NCI-H2227 (cell line): ENCODE results near the gene ZNF425.
"Not testable (repeated sequence)": the region's sequence is repeated elsewhere in the genome, so short reads cannot be mapped to it uniquely, and the experiment has no call there.

Experiments
- DNase-seq: peaks from one replicate; lab custom pipeline; 2025; ENCODE audit not compliant: unreplicated experiment; lab: John Stamatoyannopoulos, UW

Gene ZNF425

GRCh38 chr7:149074116-149074885, 51.8 kb downstream of the ZNF425 start:
- no peak for DNase-seq

DNA sequence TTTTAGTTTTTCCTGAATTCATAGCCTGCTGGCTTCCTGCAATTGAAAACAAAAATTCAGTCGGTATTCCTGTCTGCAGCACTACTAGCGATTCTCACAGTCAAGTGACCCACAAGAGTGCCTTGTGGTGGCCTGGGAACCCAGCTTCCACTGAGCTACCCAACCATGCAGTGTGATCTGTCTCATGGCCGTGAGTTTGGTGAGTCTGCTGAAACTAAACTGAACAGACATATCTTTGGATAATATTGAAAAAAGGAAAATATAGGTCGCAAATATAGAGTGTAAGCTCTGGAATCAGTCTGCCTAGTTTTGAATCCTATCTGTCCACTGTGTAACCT, 53.7 kb downstream of the ZNF425 start:
- DNase-seq = no peak

DNA sequence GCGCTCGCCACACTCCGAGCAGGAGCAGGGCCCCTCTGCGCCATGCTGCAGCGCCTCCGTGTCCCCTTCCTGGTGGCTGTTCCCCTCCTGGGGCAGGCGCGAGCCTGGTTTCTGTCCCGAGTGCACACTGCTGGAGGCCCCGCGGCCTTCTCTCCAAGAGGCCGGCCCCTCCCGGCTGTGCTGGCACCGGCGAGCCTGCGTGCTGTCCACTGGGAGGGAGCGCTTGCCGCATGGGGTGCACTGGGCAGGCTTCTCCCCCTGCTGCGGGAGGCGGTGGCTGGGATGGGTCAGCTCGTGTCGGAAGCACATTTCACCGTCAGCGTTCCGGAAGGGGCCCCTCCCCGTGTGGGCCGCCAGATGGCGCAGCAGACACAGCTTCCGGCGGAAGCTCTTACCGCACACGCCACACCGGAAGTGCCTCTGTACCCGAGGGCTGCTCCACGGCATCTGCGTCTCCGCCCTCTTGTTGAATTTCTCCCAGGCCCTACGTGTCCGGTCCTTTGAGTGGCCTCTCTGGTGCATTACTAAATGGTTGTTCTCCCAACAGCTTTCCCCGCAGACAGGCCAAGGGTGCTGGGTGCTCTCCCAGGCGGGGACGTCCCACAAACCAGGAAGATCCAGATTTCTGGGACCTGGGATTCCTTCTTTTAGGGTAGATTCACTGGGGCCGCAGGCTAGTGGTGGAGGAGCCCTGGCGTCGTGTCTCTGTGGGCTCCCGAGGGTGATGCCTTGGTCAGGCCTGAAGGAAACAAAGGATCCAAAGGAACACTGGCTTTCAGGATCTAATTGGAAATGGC, 54.3 kb downstream of the ZNF425 start:
- DNase-seq = no peak

- no peak for DNase-seq
Observed at GRCh38 chr7:149071182-149071635, 54.9 kb downstream of the ZNF425 start.

DNA sequence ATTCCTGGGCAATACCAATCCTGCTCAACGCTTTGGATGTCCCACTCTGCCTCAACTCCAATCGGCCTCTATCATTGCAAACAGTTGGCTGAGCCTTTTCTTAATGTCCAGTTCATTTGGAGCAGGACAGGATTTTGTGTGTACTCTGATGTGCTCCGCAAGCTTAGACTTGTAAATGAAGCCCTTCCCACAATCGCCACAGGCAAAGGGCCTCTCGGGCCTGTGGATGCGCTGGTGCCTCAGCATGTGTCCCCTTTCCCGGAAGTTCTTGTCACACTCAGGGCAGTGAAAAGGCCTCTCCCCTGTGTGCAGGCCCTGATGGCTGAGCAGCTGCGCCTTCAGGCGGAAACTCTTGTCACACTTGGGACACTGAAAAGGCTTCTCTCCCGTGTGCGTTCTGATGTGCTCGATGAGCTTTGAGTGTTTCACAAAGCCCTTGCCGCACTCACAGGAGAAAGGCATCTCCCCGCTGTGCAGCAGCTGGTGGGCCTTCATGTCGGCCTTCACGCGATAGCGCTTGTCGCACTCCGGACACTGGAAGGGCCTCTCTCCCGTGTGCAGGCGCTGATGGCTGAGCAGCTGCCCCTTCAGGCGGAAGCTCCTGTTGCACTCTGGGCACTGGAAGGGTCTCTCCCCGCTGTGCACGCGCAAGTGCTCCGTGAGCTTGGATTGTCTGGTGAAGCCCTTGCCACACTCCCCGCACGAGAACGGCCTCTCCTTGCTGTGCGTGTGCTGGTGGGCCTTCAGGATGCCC, 55.6 kb downstream of the ZNF425 start:
- DNase-seq = no peak

DNA sequence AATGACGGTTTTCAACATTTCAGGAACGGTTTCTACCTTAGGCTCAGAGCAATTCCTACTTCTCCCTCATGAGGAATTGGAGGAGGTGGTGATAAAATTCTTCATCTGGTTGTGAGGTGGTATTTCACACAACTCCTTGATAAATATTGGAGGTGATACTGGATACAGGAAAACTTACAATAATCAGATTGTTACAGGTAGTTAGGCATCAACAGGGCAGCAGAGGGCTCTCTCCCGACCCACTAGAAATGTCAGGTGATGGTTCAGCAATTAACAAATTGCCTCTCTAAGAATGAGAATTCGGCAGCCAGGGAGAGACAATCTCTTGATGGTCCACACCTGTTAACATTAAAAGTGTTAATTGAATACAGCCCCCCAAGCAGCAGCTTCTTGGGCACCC, 58.3 kb downstream of the ZNF425 start:
- no peak for DNase-seq

DNA sequence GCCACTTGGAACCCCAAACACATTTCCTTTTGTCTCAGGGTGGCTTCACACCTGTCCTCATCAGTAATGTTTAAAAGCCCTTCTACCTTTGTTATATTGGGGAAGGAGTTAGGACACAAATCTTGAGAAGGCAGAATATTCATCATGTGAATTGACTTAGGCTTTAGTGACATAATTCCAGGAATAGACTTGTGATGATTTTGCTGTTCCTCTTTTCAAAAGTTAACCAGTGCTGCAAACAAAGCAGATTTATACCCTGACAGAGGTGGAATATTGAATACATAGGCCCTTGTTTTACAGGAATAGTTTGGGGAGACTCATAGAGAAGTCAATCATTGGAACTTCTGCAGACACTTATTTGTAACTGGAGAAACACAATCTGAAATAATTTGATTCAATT, 62.6 kb downstream of the ZNF425 start:
- no peak for DNase-seq

- not testable (repeated sequence) for DNase-seq
Observed at GRCh38 chr7:149062217-149062899, 63.8 kb downstream of the ZNF425 start.

- DNase-seq = no peak
Observed at GRCh38 chr7:149060156-149060555, 66.0 kb downstream of the ZNF425 start.

DNA sequence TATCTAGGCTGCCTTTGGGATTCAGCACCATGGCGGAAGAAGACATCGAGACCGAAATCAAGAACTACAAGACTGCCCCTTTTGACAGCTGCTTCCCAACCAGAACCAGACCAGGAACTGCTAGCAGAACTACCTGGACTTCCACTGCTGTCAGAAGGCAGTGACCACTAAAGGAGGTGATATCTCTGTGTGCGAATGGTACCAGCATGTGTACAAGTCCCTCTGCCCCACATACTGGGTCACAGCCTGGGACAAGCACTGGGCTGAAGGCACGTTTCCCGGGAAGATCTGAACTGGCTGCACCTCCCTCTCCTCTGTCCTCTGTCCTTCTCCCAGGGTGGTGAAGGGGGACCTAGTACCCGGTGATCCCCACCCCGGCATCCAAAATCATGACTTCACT, 72.2 kb downstream of the ZNF425 start:
- no peak for DNase-seq

DNA sequence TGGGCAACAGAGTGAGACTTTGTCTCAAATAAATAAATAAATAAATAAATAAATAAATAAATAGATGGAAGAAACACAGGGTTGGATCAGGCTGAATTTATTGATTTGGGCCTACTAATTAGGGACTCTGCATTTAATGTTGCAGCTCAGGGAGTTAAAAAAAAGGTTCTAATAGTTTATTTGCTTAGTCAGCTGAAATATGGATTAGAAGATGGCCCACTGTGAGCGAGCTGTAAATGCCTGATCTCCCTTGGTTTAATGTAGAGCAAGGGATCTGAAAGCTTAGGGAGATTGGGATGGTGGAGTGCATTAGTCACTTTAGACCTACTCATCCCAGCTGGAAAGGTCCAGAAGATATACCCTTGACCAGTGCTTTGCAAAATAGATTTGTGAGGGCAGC, 72.7 kb downstream of the ZNF425 start:
- DNase-seq = no peak
